RPMI7951 (cell line): ENCODE measurements around the gene RPS6KA6. TPM values are rescaled to one million over a fixed set of nuclear protein-coding genes. Genes with fewer than 3 reads are reported as not detected.
A peak's percentile ranks its signal among the peaks of the same experiment; 100 is the strongest.
"Not testable (repeated sequence)": the region's sequence is repeated elsewhere in the genome, so short reads cannot be mapped to it uniquely, and the experiment has no call there.

Experiments used
- DNase-seq: peaks from one replicate; pipeline ENCODE4 v3.0.0-alpha.2; 2012; ENCODE audit warnings: low read depth
- total RNA-seq: library from RNA; depleted of rRNA; stranded (reverse); fragments of >200 nt; shearing (Covaris generic); gene quantifications from 2 replicates; pipeline ENCODE4 v1.2.3, GENCODE V29; 2014

Gene RPS6KA6
- total RNA-seq, 1 experiment from 2014 or later = not detected

- no peak for DNase-seq
Observed at GRCh38 chrX:84165711-84166110, 22.3 kb downstream of the RPS6KA6 start.

GRCh38 chrX:84162401-84162800 lies 25.6 kb downstream of the RPS6KA6 start:
- no peak for DNase-seq

DNA sequence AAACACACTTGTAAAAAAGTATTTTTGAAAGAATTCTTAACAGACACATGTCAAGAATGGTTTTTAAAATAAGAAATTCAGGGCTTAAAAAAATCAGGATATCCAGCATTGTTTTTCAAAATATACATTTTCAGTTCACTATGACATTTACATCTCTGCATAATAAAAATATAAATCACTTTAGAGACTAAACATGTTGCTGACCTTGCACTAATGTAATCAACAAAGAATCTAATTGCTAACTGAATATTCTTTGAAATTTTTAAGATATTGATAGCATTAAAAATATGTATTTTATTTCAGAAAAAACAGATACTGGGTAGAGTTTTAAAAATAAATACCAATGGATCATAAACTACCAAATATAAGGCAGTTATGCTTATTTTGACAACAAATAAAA lies 26.4 kb downstream of the RPS6KA6 start:
- no peak for DNase-seq

- DNase-seq = no peak
Observed at GRCh38 chrX:84160736-84161135, 27.3 kb downstream of the RPS6KA6 start.

DNA sequence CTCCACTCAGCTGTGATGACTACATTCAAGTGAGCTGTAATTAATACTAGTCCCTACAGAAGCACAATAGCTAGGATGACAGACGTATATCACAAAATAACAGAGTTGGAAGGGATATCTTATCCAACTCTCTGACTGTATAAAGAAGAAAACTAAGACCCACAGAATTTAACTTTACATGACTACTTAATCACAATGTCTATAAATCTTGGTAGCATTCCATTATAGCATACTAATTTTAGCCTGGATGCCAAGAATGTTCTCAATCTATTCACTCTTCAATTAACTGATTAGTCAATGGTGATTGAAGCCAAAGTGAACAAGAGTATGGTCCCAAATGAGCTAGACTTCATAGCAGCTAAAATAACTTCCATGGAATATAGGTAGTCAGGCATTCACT lies 31.2 kb downstream of the RPS6KA6 start:
- DNase-seq = no peak

GRCh38 chrX:84155938-84156337 lies 32.1 kb downstream of the RPS6KA6 start:
- no peak for DNase-seq

- DNase-seq = no peak
Observed at GRCh38 chrX:84153538-84153937, 34.5 kb downstream of the RPS6KA6 start.

DNA sequence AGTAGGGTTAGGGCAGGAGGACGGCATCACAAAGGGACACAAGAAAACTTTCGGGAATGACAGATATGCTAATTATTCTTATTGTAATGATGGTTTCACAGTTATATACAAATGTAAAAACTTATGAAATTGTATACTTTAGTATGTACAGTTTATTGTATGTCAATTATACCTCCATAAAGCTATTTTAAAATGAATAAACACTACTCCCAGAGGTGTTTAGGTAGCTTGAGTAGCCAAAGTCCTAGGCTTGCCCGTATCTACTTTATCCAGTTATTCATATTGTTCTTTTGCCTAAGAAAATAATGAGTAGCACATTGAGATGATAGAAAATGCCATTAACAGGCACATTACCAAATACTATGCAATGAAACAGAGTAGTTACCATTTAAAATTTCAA lies 43.0 kb downstream of the RPS6KA6 start:
- no peak for DNase-seq

- no peak for DNase-seq
Observed at GRCh38 chrX:84144281-84144680, 43.7 kb downstream of the RPS6KA6 start.

- DNase-seq = no peak
Observed at GRCh38 chrX:84133023-84133422, 55.0 kb downstream of the RPS6KA6 start.

DNA sequence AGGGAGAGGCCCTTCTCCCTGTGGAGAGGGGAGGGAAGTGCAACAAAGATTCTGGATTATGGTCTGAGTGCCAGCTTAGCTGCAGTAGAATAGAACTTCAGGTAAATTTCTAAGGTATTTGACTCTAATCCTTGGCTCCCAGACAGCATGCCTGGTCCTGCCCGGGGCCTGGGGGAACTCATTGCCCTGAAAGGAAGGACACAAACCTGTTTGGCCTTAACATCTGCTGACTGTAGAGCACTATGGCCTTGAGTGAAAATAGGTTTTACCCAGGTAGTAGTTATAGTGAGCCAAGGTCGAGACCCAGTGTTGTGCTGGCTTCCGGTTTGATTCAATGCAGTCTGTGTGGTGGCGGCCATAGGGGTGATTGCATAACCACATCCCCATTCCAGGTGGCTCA lies 64.4 kb downstream of the RPS6KA6 start:
- DNase-seq = no peak

DNA sequence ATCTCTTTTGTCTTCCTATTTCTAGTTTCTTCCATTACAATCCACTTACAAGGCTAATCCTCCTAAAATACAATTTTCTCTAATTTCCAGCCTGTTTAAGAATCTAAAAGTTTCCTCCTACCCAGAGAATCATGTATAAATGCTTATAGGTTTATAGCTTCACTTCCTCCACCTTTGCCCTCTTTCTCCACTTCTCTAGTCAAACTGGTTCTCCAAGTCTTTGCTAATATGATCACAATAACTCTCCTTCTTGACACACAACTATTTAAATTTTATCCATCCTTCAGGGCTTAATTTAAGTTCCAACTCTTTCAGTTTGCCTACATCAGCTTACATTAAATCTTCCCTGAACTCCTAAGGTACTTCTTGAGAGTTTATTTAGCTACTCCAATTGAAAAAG lies 69.2 kb downstream of the RPS6KA6 start:
- no peak for DNase-seq

GRCh38 chrX:84118315-84118714 lies 69.7 kb downstream of the RPS6KA6 start:
- no peak for DNase-seq

DNA sequence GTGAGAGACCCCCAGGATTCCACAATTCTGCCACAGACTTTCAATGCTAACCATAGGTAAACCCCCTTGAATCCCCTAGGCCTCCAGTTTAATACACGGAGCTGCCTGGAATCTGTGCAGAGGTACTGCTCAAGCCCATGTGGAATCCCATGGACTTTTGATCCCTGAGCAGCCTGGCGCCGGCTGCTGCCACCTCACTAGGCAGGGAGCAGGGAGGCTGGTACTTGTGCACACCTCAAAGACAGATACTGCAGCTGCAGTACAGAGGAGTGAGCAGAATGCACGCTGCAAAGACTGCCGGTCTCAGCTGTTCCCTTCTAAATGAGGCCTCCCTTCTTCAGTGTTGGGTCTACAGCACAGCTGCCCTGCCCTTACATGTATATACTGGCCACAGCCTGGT lies 79.4 kb downstream of the RPS6KA6 start:
- no peak for DNase-seq

- no peak for DNase-seq
Observed at GRCh38 chrX:84099120-84099519, 88.9 kb downstream of the RPS6KA6 start.

DNA sequence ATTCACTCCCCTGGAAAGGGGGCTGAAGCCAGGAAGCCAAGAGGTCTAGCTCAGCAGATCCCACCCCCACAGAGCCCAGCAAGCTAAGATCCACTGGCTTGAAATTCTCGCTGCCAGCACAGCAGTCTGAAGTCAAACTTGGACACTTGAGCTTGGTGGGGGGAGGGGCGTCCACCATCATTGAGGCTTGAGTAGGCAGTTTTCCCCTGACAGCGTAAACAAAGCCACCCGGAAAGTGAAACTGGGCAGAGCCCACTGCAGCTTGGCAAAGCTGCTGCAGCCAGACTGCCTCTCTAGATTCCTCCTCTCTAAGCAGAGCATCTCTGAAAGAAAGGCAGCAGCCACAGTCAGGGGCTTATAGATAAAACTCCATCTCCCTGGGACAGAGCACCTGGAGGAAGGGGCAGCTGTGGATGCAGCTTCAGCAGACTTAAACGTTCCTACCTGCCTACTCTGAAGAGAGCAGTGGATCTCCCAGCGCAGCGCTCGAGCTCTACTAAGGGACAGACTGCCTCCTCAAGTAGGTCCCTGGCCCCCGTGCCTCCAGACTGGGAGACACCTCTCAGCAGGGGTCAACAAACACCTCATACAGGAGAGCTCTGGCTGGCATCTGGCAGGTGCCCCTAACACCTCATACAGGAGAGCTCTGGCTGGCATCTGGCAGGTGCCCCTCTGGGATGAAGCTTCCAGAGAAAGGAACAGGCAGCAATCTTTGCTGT lies 108.4 kb downstream of the RPS6KA6 start:
- not testable (repeated sequence) for DNase-seq

DNA sequence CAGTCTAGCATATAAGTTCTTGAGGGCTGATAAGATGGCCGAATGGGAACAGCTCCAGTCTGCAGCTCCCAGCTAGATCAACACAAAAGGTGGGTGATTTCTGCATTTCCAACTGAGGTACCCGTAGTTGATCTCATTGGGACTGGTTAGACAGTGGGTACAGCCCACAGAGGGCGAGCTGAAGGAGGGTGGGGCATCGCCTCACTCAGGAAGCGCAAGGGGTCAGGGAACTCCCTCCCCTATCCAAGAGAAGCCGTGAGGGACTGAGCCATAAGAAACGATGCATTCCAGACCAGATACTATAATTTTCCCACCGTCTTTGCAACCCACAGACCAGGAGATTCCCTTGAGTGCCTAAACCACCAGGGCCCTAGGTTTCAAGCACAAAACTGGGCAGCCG lies 109.0 kb downstream of the RPS6KA6 start:
- DNase-seq = no peak

DNA sequence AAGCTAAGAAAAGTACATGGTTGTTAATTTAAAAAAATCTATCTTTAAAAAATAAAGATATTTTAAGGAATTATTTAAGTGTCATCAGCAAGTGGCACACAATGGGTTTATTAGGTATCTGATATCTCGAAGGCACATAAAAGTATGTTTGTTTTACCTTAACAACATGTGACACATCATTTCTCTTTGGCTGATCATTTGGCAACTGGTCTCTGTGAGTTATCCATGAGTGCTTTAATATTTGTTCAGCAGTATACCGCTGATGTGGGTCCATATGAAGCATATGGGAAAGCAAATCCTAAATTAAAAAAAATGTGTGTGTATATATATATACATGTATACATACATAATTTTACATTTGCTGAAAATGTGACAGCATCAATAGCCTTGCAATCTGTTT lies 123.2 kb downstream of the RPS6KA6 start:
- DNase-seq = no peak

- DNase-seq = no peak
Observed at GRCh38 chrX:84064164-84064563, 123.8 kb downstream of the RPS6KA6 start.

DNA sequence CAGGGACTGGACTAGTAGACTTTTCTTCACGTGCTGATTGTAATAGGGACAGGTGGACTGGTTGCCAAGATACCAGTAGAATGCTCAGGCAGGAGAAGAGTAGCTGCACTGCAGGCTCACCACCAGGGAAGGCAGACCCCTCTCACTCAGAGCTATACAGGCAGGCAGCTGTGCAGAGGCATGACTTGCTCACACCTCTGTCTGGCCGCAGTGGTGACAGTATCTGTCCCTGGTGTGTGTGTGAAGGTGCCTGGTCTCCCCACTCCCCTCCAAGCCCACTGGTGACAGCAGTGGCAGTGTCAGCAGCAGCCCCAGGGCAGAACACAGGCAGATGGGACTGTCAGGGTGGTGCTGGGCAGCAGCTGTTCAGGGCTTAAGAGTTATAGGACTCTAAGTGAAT lies 140.7 kb downstream of the RPS6KA6 start:
- DNase-seq = no peak

DNA sequence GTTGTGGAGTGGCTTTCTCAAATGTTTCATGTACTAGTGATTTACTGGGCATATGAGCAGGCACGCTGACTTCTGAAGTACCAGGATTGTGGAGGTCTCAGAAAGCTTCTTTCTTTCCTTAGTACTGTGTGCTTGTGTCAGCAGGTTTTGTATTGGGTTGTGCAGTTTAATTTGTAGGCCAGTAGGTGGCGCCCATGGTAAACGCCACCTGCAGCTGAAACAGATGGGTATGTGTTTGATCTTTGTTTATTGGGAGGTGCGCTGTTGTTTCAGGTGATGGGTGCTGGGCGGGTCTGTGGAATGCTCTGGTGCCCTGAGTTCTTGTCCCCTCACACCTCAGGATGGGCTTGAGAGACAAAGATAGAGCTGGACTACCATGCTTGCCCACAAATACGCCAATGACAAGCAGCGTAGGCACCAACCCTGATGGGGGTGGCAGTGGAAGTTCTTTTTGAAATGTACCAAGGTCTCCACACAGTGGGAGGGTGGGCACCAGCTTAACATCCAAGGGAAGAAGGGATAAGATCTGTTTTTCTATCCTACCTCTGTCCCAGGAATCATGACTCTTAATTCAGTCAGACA lies 141.5 kb downstream of the RPS6KA6 start:
- DNase-seq = peak; percentile 0

DNA sequence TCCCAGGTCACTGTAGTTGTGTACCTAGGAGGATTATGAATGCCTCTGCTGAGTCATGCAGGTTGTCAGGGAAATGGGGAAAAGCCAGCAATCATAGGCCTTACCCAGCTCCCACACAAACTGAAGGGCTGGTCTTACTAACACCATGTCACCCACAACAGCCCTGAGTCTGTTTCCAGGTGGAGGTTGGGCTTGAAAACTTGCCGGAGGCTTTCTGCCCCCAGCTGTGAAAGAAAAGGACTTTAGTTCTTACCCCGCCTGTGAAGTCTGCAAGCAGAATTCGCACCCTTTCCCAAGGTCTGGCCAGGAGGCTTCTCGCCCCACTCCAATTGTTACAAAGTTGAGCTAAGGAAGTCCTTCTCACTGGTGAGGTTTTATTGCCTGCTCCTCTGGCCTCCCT lies 143.9 kb downstream of the RPS6KA6 start:
- DNase-seq = no peak
